AG04450 (cell line): ENCODE measurements around the gene SOWAHB. TPM values are rescaled to one million over a fixed set of nuclear protein-coding genes. Genes with fewer than 3 reads are reported as not detected.
A peak's percentile ranks its signal among the peaks of the same experiment; 100 is the strongest.

ENCODE experiments used
- CTCF ChIA-PET: fragments of 300-600, 350-600 bp; formaldehyde crosslinking; extraction: SDS; loops from one replicate; lab custom pipeline; 2022; ENCODE audit warnings: antibody characterized with exemption, inconsistent platforms; lab: Charles Lee
- POLR2A ChIA-PET: fragments of 350-600 bp; formaldehyde crosslinking; extraction: SDS; loops from one replicate; lab custom pipeline; 2021; ENCODE audit warnings: antibody characterized with exemption, inconsistent platforms; lab: Yijun Ruan, JAX
- DNase-seq: peaks from one replicate; pipeline ENCODE4 v3.0.0-alpha.2; 2011; ENCODE audit warnings: low read depth, low spot score
- H3K27ac ChIP-seq: one replicate; pipeline ENCODE4 v1.5.1; 2012; ENCODE audit warnings: low read depth, low read length, control low read depth
- H3K27me3 ChIP-seq: one replicate; pipeline ENCODE4 v1.6.0; 2012; ENCODE audit warnings: low read length; ENCODE audit not compliant: control insufficient read depth, insufficient read depth
- H3K4me3 ChIP-seq: 2 replicates; pipeline ENCODE4 v1.5.1; 2011; ENCODE audit warnings: mild to moderate bottlenecking, low read depth, low read length, control low read depth
- H3K9me3 ChIP-seq: 2 replicates; pipeline ENCODE4 v1.5.1; 2012; ENCODE audit warnings: low read length; ENCODE audit not compliant: control insufficient read depth, insufficient read depth
- CTCF ChIP-seq: IDR thresholded peaks from 2 replicates; pipeline ENCODE4 v1.5.1; 2011; ENCODE audit warnings: low read depth, low read length, control low read depth, inconsistent platforms
- polyA plus RNA-seq: library from polyadenylated mRNA; depleted of rRNA; stranded (reverse); fragments of >200 nt; gene quantifications from 2 replicates; pipeline ENCODE4 v1.2.3, GENCODE V29; 2011; rRNA removed

SOWAHB gene
- polyA plus RNA-seq, 1 experiment = not detected

- Histone ChIP-seq H3K27ac (no peak overlapping the region), H3K4me3 (no peak overlapping the region), H3K9me3 (no peaks in the 10 kb centered on the region), H3K27me3 (no peaks in the 10 kb centered on the region)
- TF ChIP-seq CTCF = no peak
- ChIA-PET POLR2A (interaction anchor here (0.5 kb wide), 1 partner anchor 215 kb away, joined by 12 read pairs; no protein-coding TSS in a partner anchor), CTCF (interaction anchor here (0.6 to 1.8 kb wide), 2 partner anchors 32 to 189 kb away, joined by 3 to 4 read pairs; no protein-coding TSS in a partner anchor)
- peak; percentile 21 for DNase-seq
Observed at GRCh38 chr4:76856243-76857073, 41.5 kb downstream of the SOWAHB start.

DNA sequence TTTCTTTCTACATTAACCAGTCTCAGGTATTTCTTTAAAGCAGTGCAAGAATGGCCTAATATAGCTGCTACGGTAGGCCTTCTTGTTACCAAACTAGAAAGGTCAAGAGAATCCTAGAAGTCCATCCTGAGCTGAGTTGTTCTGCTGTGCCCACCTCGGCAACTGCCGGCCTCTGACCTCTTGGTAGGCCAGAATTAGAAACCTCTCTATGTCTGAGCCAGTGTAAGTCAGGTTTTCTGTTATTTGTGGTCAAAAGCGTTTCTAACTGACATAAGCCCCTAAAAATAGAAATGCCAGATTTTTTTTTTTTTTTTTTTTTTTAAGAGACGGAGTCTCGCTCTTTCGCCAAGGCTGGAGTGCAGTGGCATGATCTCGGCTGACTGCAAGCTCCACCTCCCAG, 43.1 kb downstream of the SOWAHB start:
- TF ChIP-seq CTCF = no peak
- no peaks in the 10 kb centered on the region for H3K9me3 ChIP-seq
- no peak for DNase-seq
- no peaks in the 10 kb centered on the region for H3K27me3 ChIP-seq
- H3K4me3 ChIP-seq = no peak overlapping the region
- no peak overlapping the region for H3K27ac ChIP-seq
- ChIA-PET CTCF (interaction anchor here (1.1 kb wide), 1 partner anchor 351 kb away, joined by 3 read pairs; no protein-coding TSS in a partner anchor), POLR2A (no interaction called here)

GRCh38 chr4:76851375-76851774, 46.6 kb downstream of the SOWAHB start:
- no peak for DNase-seq
- TF ChIP-seq CTCF = no peak
- Histone ChIP-seq H3K27me3 (peaks cover 3% of the 10 kb centered on the region), H3K9me3 (peaks cover 5% of the 10 kb centered on the region; the same call in 1 of the 2 replicates), H3K27ac (no peak overlapping the region), H3K4me3 (no peak overlapping the region)
- ChIA-PET POLR2A (no interaction called here), CTCF (interaction anchor here (0.7 kb wide), 1 partner anchor 341 kb away, joined by 3 read pairs; no protein-coding TSS in a partner anchor)

- TF ChIP-seq CTCF = no peak
- Histone ChIP-seq H3K27me3 (peaks cover 3% of the 10 kb centered on the region), H3K9me3 (peaks cover 5% of the 10 kb centered on the region; the same call in 1 of the 2 replicates), H3K27ac (no peak overlapping the region), H3K4me3 (no peak overlapping the region)
- DNase-seq = peak; percentile 79
- ChIA-PET POLR2A (no interaction called here), CTCF (no interaction called here)
Observed at GRCh38 chr4:76850010-76850441, 47.9 kb downstream of the SOWAHB start.

Other genes starting within 250 kb of the SOWAHB start
- 598 and 728 TPM in 2 replicates for gene SEPTIN11, start 51.6 kb upstream of the SOWAHB start, polyA plus RNA-seq
- gene CCNI, start 177.8 kb upstream of the SOWAHB start, polyA plus RNA-seq = 178 and 226 TPM in 2 replicates